PC-3 (cell line): ENCODE results near the gene LIX1L.

Experiments used
- CTCF ChIP-seq: fragments of 300-600 bp; sonication (generic); conservative IDR thresholded peaks from 2 replicates; pipeline ENCODE4 v1.5.1; 2017; ENCODE audit warnings: antibody characterized with exemption, low read depth, mild to moderate bottlenecking, low read length
- EZH2 ChIP-seq: fragments of 300-600 bp; sonication (generic); IDR thresholded peaks from one replicate; pipeline ENCODE4 v1.6.1; 2017; ENCODE audit warnings: antibody characterized with exemption, mild to moderate bottlenecking, low read length; ENCODE audit not compliant: unreplicated experiment
- EZH2phosphoT487 ChIP-seq: fragments of 300-600 bp; sonication (generic); IDR thresholded peaks from 2 replicates; pipeline ENCODE4 v1.6.1; 2018; ENCODE audit warnings: mild to moderate bottlenecking, antibody characterized with exemption, low read length, borderline replicate concordance

- TF ChIP-seq CTCF (no peak), EZH2 (no peak), EZH2phosphoT487 (no peak)
Measured at GRCh38 chr1:145942405-145942804, 15.4 kb downstream of the LIX1L start.
